ENCODE data around the gene CBX6. TPM values are rescaled to one million over a fixed set of nuclear protein-coding genes. Genes with fewer than 3 reads are reported as not detected.
"Not testable (repeated sequence)": the region's sequence is repeated elsewhere in the genome, so short reads cannot be mapped to it uniquely, and the experiment has no call there.

The CBX6 gene
- total RNA-seq, 1 donor from 2014 or later = 61.6 TPM

- peaks cover 14% of the 10 kb centered on the region for H3K27me3 ChIP-seq
- no peaks in the 10 kb centered on the region for H3K4me1 ChIP-seq
- ATAC-seq = no peak
- intact Hi-C loops (cut with DNase I) = no loop called here
- DNase-seq = no peak
- no peak for TF ChIP-seq CTCF (IDR thresholded peaks at IDR 0.05)
- no peaks in the 10 kb centered on the region for H3K9me3 ChIP-seq
- H3K27ac ChIP-seq = no peak overlapping the region
- H3K4me3 ChIP-seq = no peak overlapping the region
- H3K36me3 ChIP-seq = no peaks in the 10 kb centered on the region
Measured at GRCh38 chr22:38907767-38908166, 35.8 kb upstream of the CBX6 start.

- Histone ChIP-seq H3K4me3 (no peak overlapping the region), H3K9me3 (no peaks in the 10 kb centered on the region), H3K27me3 (peaks cover 13% of the 10 kb centered on the region), H3K36me3 (no peaks in the 10 kb centered on the region), H3K27ac (no peak overlapping the region), H3K4me1 (no peaks in the 10 kb centered on the region)
- intact Hi-C loops (cut with DNase I) = no loop called here
- ATAC-seq (no peak), DNase-seq (no peak)
- TF ChIP-seq CTCF (IDR thresholded peaks at IDR 0.05) = no peak
Measured at GRCh38 chr22:38906052-38906451, 34.0 kb upstream of the CBX6 start.

GRCh38 chr22:38904052-38904617 is 32.1 kb upstream of the CBX6 start:
- DNase-seq; H3K4me1 ChIP-seq; H3K4me3 ChIP-seq; intact Hi-C loops (cut with DNase I); ATAC-seq; H3K9me3 ChIP-seq; H3K36me3 ChIP-seq; H3K27me3 ChIP-seq; H3K27ac ChIP-seq: not testable (repeated sequence)

- intact Hi-C loops (cut with DNase I) = no loop called here
- no peaks in the 10 kb centered on the region for H3K36me3 ChIP-seq
- no peaks in the 10 kb centered on the region for H3K27me3 ChIP-seq
- DNase-seq (no peak), ATAC-seq (no peak)
- no peak overlapping the region for H3K27ac ChIP-seq
- H3K9me3 ChIP-seq = no peaks in the 10 kb centered on the region
- no peak overlapping the region for H3K4me3 ChIP-seq
- TF ChIP-seq CTCF (IDR thresholded peaks at IDR 0.05) = no peak
- H3K4me1 ChIP-seq = no peaks in the 10 kb centered on the region
Measured at GRCh38 chr22:38901111-38901641, 29.2 kb upstream of the CBX6 start.

GRCh38 chr22:38900677-38901076 is 28.7 kb upstream of the CBX6 start:
- Histone ChIP-seq H3K27ac (no peak overlapping the region), H3K4me1 (no peaks in the 10 kb centered on the region), H3K36me3 (no peaks in the 10 kb centered on the region), H3K4me3 (no peak overlapping the region), H3K9me3 (no peaks in the 10 kb centered on the region), H3K27me3 (no peaks in the 10 kb centered on the region)
- DNase-seq (no peak), ATAC-seq (no peak)
- no peak for TF ChIP-seq CTCF (IDR thresholded peaks at IDR 0.05)
- intact Hi-C loops (cut with DNase I) = no loop called here

GRCh38 chr22:38891256-38891655 is 19.2 kb upstream of the CBX6 start:
- Histone ChIP-seq H3K4me1 (no peaks in the 10 kb centered on the region), H3K4me3 (no peak overlapping the region), H3K9me3 (no peaks in the 10 kb centered on the region), H3K27me3 (no peaks in the 10 kb centered on the region), H3K27ac (no peak overlapping the region), H3K36me3 (no peaks in the 10 kb centered on the region)
- TF ChIP-seq CTCF (IDR thresholded peaks at IDR 0.05) = no peak
- DNase-seq = no peak
- intact Hi-C loops (cut with DNase I) = no loop called here
- no peak for ATAC-seq

All from upper lobe of right lung (tissue), 1 donor.